Inferior parietal cortex (tissue), 1 donor: Measurements from ENCODE around the gene CEP290.
"Not testable (repeated sequence)": the region's sequence is repeated elsewhere in the genome, so short reads cannot be mapped to it uniquely, and the experiment has no call there.

Experiments
- DNase-seq: peaks from one replicate; pipeline ENCODE4 v3.0.0-alpha.2; 2016; ENCODE audit errors: extremely low spot score

The CEP290 gene

DNA sequence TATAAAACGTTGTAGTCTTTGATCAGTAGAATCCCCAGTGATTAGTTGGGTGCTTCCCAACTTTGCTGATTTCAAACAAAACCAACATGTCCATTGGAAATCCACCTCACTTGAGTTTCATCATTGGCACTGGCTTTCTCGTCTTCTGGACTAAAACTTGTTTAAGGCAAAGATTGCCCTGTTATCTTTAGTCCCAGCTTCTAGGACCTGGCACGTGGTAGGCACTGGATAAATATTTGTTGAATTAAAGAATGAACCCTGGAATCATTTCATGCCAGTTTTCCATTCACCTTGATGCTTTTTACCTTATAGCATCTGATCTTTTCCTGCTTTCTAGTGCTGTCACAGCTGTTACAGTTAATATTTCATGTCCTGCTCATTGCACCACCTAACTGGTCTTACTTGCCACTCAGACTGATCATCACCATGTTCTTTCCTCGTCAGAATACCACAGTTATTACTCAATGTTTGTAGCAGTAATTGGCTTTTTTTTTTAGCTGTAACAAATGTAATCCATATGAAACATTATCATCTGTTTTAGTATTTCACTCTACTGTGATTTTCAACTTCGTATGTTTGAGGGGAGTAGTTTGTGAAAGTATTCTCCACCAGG, 105.4 kb downstream of the CEP290 start:
- DNase-seq: no peak

DNA sequence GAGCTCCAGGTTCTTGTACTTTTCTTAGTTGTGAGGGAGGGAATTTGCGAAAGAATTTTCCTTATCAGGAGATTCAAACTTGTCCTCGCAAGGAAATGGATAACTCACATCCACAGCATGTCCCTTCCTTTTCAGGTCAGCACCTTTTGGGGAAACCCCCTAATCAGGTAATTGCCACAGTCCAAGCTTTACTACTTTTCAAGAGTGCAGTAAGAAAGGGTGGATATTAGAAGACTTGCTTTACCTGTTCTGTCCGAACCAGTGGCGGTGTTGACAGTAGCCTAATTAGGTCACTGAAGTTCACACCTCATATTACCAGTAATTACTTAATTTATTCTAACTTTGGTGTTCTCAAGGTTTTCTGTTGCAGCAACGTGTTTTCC, 106.0 kb downstream of the CEP290 start:
- no peak for DNase-seq

- peak; percentile 92 for DNase-seq
Measured at GRCh38 chr12:88035271-88035906, 106.5 kb downstream of the CEP290 start.

GRCh38 chr12:88031161-88031560, 110.7 kb downstream of the CEP290 start:
- DNase-seq: not testable (repeated sequence)

- no peak for DNase-seq
Measured at GRCh38 chr12:88029093-88029665, 112.7 kb downstream of the CEP290 start, which contains the start of gene C12orf50. TSS of gene C12orf50 (minus strand) at chr12:88029401. CDS start at chr12:88026962, 2,439 bp downstream.

- no peak for DNase-seq
Measured at GRCh38 chr12:88026196-88026595, 115.7 kb downstream of the CEP290 start.

GRCh38 chr12:88017964-88018363, 123.9 kb downstream of the CEP290 start:
- DNase-seq: no peak

DNA sequence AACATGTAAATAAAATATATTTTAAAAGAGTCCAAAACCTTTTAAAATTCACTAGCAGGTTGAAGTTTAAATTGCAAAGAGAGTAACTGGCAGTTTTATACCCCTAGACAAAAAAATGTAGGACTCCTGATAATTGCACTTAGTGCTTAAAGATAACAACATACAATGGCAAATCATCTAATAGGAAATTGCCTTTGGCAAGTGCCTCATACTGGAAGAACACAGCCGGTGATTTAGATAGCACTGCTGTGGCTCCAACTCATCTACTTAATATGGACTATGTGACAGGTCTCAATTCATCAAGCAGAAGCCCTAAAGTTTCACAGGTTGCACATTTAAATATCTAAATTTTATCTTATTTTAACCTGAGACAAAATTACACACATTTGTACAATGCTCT, 126.1 kb downstream of the CEP290 start:
- DNase-seq: no peak

GRCh38 chr12:88011755-88012154, 130.1 kb downstream of the CEP290 start:
- DNase-seq: no peak

DNA sequence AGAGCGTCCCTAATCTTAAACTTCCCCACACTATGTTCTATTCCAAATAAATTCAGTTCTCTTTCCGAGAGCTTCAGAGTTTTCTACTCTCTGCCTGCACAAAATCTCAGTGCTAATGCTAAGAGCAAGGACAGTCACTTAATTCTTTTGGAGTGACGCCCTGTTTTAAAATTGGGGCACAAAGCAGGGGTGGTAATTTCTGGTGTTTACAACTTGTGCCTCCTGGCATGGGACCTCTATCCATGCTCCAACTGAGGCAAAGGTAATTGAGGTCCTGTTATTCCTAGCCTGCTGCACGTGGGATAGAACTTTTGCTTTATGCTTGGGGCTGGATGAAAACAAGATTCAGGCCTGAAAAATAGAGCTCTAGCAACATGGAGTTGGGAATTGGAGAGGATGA, 135.5 kb downstream of the CEP290 start:
- no peak for DNase-seq

- DNase-seq: no peak
Measured at GRCh38 chr12:88001327-88001726, 140.6 kb downstream of the CEP290 start.
